Measurements from ENCODE around the gene GRIN1. TPM values are rescaled to one million over a fixed set of nuclear protein-coding genes. Genes with fewer than 3 reads are reported as not detected.

Gene GRIN1
- total RNA-seq, 1 donor from 2014 or later = not detected

GRCh38 chr9:137175345-137175961 is 36.5 kb downstream of the GRIN1 start:
- peak; percentile 27 for TF ChIP-seq CTCF (conservative IDR thresholded peaks at IDR 0.05; ENCODE audit: low read depth, low read length)
- H3K4me3 ChIP-seq (ENCODE audit: low read depth, low read length) = no peak overlapping the region
- no peak for DNase-seq (ENCODE audit: low read depth)

GRCh38 chr9:137176302-137177182 is 37.6 kb downstream of the GRIN1 start:
- peak; percentile 70 for TF ChIP-seq CTCF (conservative IDR thresholded peaks at IDR 0.05; ENCODE audit: low read depth, low read length)
- H3K4me3 ChIP-seq (ENCODE audit: low read depth, low read length) = no peak overlapping the region
- no peak for DNase-seq (ENCODE audit: low read depth)

GRCh38 chr9:137178201-137178938 is 39.4 kb downstream of the GRIN1 start:
- no peak for TF ChIP-seq CTCF (conservative IDR thresholded peaks at IDR 0.05; ENCODE audit: low read depth, low read length)
- no peak overlapping the region for H3K4me3 ChIP-seq (ENCODE audit: low read depth, low read length)
- DNase-seq (ENCODE audit: low read depth) = no peak

- no peak for DNase-seq (ENCODE audit: low read depth)
- H3K4me3 ChIP-seq (ENCODE audit: low read depth, low read length) = no peak overlapping the region
- TF ChIP-seq CTCF (conservative IDR thresholded peaks at IDR 0.05; ENCODE audit: low read depth, low read length) = no peak
These were observed 40.1 kb downstream of the GRIN1 start for GRCh38 chr9:137178939-137179630.

- no peak for TF ChIP-seq CTCF (conservative IDR thresholded peaks at IDR 0.05; ENCODE audit: low read depth, low read length)
- DNase-seq (ENCODE audit: low read depth) = no peak
- H3K4me3 ChIP-seq (ENCODE audit: low read depth, low read length) = no peak overlapping the region
These were observed 40.8 kb downstream of the GRIN1 start for GRCh38 chr9:137179761-137180160.

- DNase-seq (ENCODE audit: low read depth) = no peak
- H3K4me3 ChIP-seq (ENCODE audit: low read depth, low read length) = no peak overlapping the region
- no peak for TF ChIP-seq CTCF (conservative IDR thresholded peaks at IDR 0.05; ENCODE audit: low read depth, low read length)
These were observed 41.5 kb downstream of the GRIN1 start for GRCh38 chr9:137180491-137180890.
